Endothelial cell of umbilical vein (primary cell): ENCODE results near the gene VSIR. TPM values are rescaled to one million over a fixed set of nuclear protein-coding genes. Genes with fewer than 3 reads are reported as not detected.

ENCODE experiments used
- BruUV-seq: library from RNA; stranded (reverse); fragments of 400-500 nt; replicated peaks from 2 replicates; lab custom pipeline; 2021; lab: Mats Ljungman, UMichigan
- CTCF ChIA-PET: fragments of 300-600, 350-600 bp; sonication (Branson Sonifier 250); formaldehyde crosslinking; loops from one replicate; lab custom pipeline; 2021; ENCODE audit warnings: antibody characterized with exemption, inconsistent platforms; lab: Charles Lee
- POLR2A ChIA-PET: fragments of 300-600, 350-600 bp; sonication (Branson Sonifier 250); formaldehyde crosslinking; loops from one replicate; lab custom pipeline; 2021; ENCODE audit warnings: antibody characterized with exemption, inconsistent platforms; lab: Charles Lee
- DNase-seq: peaks from one replicate; pipeline ENCODE4 v3.0.0-alpha.2; 2011; ENCODE audit warnings: low read depth, low spot score
- FAIRE-seq: peaks from 2 replicates; lab custom pipeline; 2011; peaks lifted over from hg19 to GRCh38; lab: Jason Lieb, UNC
- H2AFZ ChIP-seq: 2 replicates; pipeline ENCODE4 v1.6.0; 2012; ENCODE audit warnings: low read depth, low read length, control low read depth, inconsistent platforms
- H3K27ac ChIP-seq: 2 replicates; pipeline ENCODE4 v1.5.1; 2011; ENCODE audit warnings: low read depth, mild to moderate bottlenecking, control low read depth, low read length, moderate library complexity; ENCODE audit not compliant: insufficient read depth
- H3K27me3 ChIP-seq, 2 experiments: 2 replicates each; pipeline versions ENCODE4 v1.6.0 to v1.6.1; 2011; ENCODE audit warnings: low read length in 2 of 2, mixed read lengths in 1 of 2; ENCODE audit not compliant: control insufficient read depth in 2 of 2, insufficient read depth in 2 of 2
- H3K36me3 ChIP-seq, 2 experiments: 2 replicates in 1 of 2; 3 replicates in 1 of 2; pipeline ENCODE4 v1.5.1; 2011; ENCODE audit warnings: low read length in 2 of 2, mild to moderate bottlenecking in 1 of 2, moderate library complexity in 1 of 2; ENCODE audit not compliant: control insufficient read depth in 2 of 2, insufficient read depth in 2 of 2; ENCODE audit errors: extremely low read depth in 1 of 2
- H3K4me1 ChIP-seq: 3 replicates; pipeline ENCODE4 v1.5.1; 2011; ENCODE audit warnings: mild to moderate bottlenecking, low read length; ENCODE audit not compliant: control insufficient read depth, insufficient read depth; ENCODE audit errors: extremely low read depth
- H3K4me2 ChIP-seq: 2 replicates; pipeline ENCODE4 v1.6.1; 2011; ENCODE audit warnings: low read length, control low read depth, mixed read lengths; ENCODE audit not compliant: insufficient read depth
- H3K4me3 ChIP-seq, 3 experiments: fragments of 200-600 bp in 1 of 3; sonication (generic), shearing (Covaris generic) in 1 of 3; replicated peaks in 1 of 3; 2 replicates each; pipeline ENCODE4 v1.5.1; 2011 to 2016; ENCODE audit warnings: control low read depth in 3 of 3, low read length in 3 of 3, mild to moderate bottlenecking in 2 of 3, inconsistent platforms in 1 of 3, low read depth in 1 of 3, moderate library complexity in 1 of 3; ENCODE audit not compliant: insufficient read depth in 1 of 3
- H3K79me2 ChIP-seq: 2 replicates; pipeline ENCODE4 v1.6.0; 2012; ENCODE audit warnings: low read length, inconsistent platforms; ENCODE audit not compliant: control insufficient read depth, insufficient read depth
- H3K9ac ChIP-seq: replicated peaks from 2 replicates; pipeline ENCODE3; 2011; ENCODE audit warnings: low read length, control low read depth; ENCODE audit not compliant: insufficient read depth; ENCODE audit errors: extremely low read depth
- H3K9me1 ChIP-seq: replicated peaks from 3 replicates; pipeline ENCODE4 v1.6.0; 2011; ENCODE audit warnings: mild to moderate bottlenecking, low read length; ENCODE audit not compliant: control insufficient read depth, insufficient read depth; ENCODE audit errors: extremely low read depth
- H3K9me3 ChIP-seq: replicated peaks from 2 replicates; pipeline ENCODE4 v1.5.1; 2012; ENCODE audit warnings: low read length, inconsistent platforms; ENCODE audit not compliant: control insufficient read depth, insufficient read depth
- H4K20me1 ChIP-seq: replicated peaks from 2 replicates; pipeline ENCODE3; 2011; ENCODE audit warnings: mild to moderate bottlenecking, low read length; ENCODE audit not compliant: control insufficient read depth, insufficient read depth; ENCODE audit errors: extremely low read depth
- EZH2 ChIP-seq: IDR thresholded peaks from 2 replicates; pipeline ENCODE4 v1.6.1; 2012; ENCODE audit warnings: borderline replicate concordance, low read depth, mild to moderate bottlenecking, moderate library complexity, low read length, inconsistent platforms; ENCODE audit not compliant: severe bottlenecking
- FOS ChIP-seq: IDR thresholded peaks from 2 replicates; pipeline ENCODE4 v1.6.1; 2011; ENCODE audit warnings: mild to moderate bottlenecking, low read length, moderate library complexity, borderline replicate concordance; ENCODE audit not compliant: insufficient read depth
- GATA2 ChIP-seq: IDR thresholded peaks from 2 replicates; pipeline ENCODE4 v1.7.0; 2011; ENCODE audit warnings: low read depth, mild to moderate bottlenecking, moderate library complexity, mixed read lengths, low read length; ENCODE audit not compliant: insufficient read length, insufficient read depth
- JUN ChIP-seq: IDR thresholded peaks from 2 replicates; pipeline ENCODE4 v1.6.1; 2011; ENCODE audit warnings: borderline replicate concordance, low read depth; ENCODE audit not compliant: insufficient read length, insufficient read depth
- MAX ChIP-seq: IDR thresholded peaks from 2 replicates; pipeline ENCODE4 v1.6.1; 2011; ENCODE audit not compliant: insufficient read depth, insufficient read length
- MYC ChIP-seq: IDR thresholded peaks from one replicate; pipeline ENCODE4 v1.6.1; 2011; ENCODE audit warnings: mild to moderate bottlenecking, low read depth, low read length
- POLR2A ChIP-seq: IDR thresholded peaks from 2 replicates; pipeline ENCODE4 v1.6.1; 2012; ENCODE audit warnings: low read depth, mild to moderate bottlenecking, control low read depth, low read length
- POLR2AphosphoS5 ChIP-seq: IDR thresholded peaks from 2 replicates; pipeline ENCODE4 v1.6.1; 2012; ENCODE audit warnings: low read depth, mild to moderate bottlenecking, control low read depth, low read length, moderate library complexity; ENCODE audit not compliant: insufficient read depth
- dilution Hi-C: fragments of 300-500 bp; cut with MboI; formaldehyde crosslinking; loops from one replicate; pipeline ENCODE4 v1.15.0; 2019; ENCODE audit warnings: low sequenced_read_pairs; ENCODE audit not compliant: extremely low pct_ligation_motif_present
- intact Hi-C: fragments of 100-400 bp; cut with micrococcal nuclease; formaldehyde crosslinking; loops from one replicate; pipeline ENCODE4 v1.10.0; 2022
- polyA plus RNA-seq, 4 experiments: library from polyadenylated mRNA; depleted of rRNA in 3 of 4; stranded (reverse) in 3 of 4; unstranded in 1 of 4; fragments of >200 nt; gene quantifications; 2 replicates each; pipeline versions ENCODE4 v1.2.1 to v1.2.3, GENCODE V29; 2011 to 2012; ENCODE audit warnings: missing spikeins in 1 of 4
- total RNA-seq: library from RNA; stranded (reverse); gene quantifications from 2 replicates; pipeline ENCODE4 v1.2.3, GENCODE V29; 2021
- TF ChIP-seq, protein P1 (sequence below), 2 donors: IDR thresholded peaks; 1 replicate in 1 of 2; 2 replicates in 1 of 2; pipeline ENCODE4 v1.5.1; 2011; ENCODE audit warnings: low read length in 2 of 2, mild to moderate bottlenecking in 2 of 2, moderate library complexity in 2 of 2, control low read depth in 1 of 2, inconsistent platforms in 1 of 2, low read depth in 1 of 2; ENCODE audit not compliant: insufficient read depth in 1 of 2; ENCODE audit errors: extremely low read depth in 1 of 2

Gene VSIR
- total and polyA plus RNA-seq, 2 donors (not counting 3 experiments of a cell fraction or from before 2014, with no cell fraction given), result 4.9 to 6.3 TPM

- TF ChIP-seq POLR2A (no peak), EZH2 (no peak), POLR2AphosphoS5 (no peak), GATA2 (no peak), JUN (no peak), MAX (no peak), MYC (no peak), FOS (no peak)
- TF ChIP-seq, protein P1, sequence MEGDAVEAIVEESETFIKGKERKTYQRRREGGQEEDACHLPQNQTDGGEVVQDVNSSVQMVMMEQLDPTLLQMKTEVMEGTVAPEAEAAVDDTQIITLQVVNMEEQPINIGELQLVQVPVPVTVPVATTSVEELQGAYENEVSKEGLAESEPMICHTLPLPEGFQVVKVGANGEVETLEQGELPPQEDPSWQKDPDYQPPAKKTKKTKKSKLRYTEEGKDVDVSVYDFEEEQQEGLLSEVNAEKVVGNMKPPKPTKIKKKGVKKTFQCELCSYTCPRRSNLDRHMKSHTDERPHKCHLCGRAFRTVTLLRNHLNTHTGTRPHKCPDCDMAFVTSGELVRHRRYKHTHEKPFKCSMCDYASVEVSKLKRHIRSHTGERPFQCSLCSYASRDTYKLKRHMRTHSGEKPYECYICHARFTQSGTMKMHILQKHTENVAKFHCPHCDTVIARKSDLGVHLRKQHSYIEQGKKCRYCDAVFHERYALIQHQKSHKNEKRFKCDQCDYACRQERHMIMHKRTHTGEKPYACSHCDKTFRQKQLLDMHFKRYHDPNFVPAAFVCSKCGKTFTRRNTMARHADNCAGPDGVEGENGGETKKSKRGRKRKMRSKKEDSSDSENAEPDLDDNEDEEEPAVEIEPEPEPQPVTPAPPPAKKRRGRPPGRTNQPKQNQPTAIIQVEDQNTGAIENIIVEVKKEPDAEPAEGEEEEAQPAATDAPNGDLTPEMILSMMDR (IDR thresholded peaks at IDR 0.05; ENCODE audit: extremely low read depth in 1 of 2, insufficient read depth in 1 of 2, low read depth in 1 of 2, low read length in 2 of 2), result no peak
- Histone ChIP-seq H4K20me1 (no peaks in the 10 kb centered on the region), H3K9me3 (no peaks in the 10 kb centered on the region), H3K79me2 (no peaks in the 10 kb centered on the region), H3K9me1 (no peaks in the 10 kb centered on the region), H3K4me2 (no peak overlapping the region), H3K27me3 (peaks cover 0 to 2% of the 10 kb centered on the region in 2 experiments), H3K27ac (no peak overlapping the region), H3K9ac (no peak overlapping the region), H3K36me3 (no peaks in the 10 kb centered on the region), H2AFZ (no peak overlapping the region), H3K4me3 (no peak overlapping the region), H3K4me1 (no peaks in the 10 kb centered on the region)
- no TSS peak for BruUV-seq
- intact Hi-C loops (loop anchor here (5.0 kb wide), 1 partner anchor 79 kb away; no protein-coding TSS in a partner anchor), dilution Hi-C loops (no loop called here)
- FAIRE-seq (no peak), DNase-seq (no peak)
- ChIA-PET POLR2A (no interaction called here), CTCF (interaction anchor here (0.8 to 1.5 kb wide), 5 partner anchors 9 to 110 kb away, joined by 3 to 6 read pairs (median 3); no protein-coding TSS in a partner anchor)
These were observed 32.7 kb upstream of the VSIR start for GRCh38 chr10:71805776-71806703.
